ENCODE measurements around the gene B3GALT5.
"Not testable (repeated sequence)": the region's sequence is repeated elsewhere in the genome, so short reads cannot be mapped to it uniquely, and the experiment has no call there.

GRCh38 chr21:39583586-39583985 is 29.2 kb upstream of the B3GALT5 start:
- TF ChIP-seq CTCF, POLR2AphosphoS5, EP300, POLR2A (IDR thresholded peaks at IDR 0.05): not testable (repeated sequence)

All from gastroesophageal sphincter (tissue), 3 donors.